CD4-positive, alpha-beta T cell treated with Interleukin-4 for 4 hours (primary cell): ENCODE data around the gene NRXN3.

Source experiments
- DNase-seq: peaks from one replicate; pipeline ENCODE4 v3.0.0-alpha.2; 2020

NRXN3 gene

GRCh38 chr14:79464468-79464867 is 1294.3 kb downstream of the NRXN3 start:
- DNase-seq = no peak

GRCh38 chr14:79465651-79466050 is 1295.5 kb downstream of the NRXN3 start:
- no peak for DNase-seq

- DNase-seq = no peak
Measured at GRCh38 chr14:79466938-79467527, 1296.9 kb downstream of the NRXN3 start.

GRCh38 chr14:79467835-79468234 is 1297.7 kb downstream of the NRXN3 start:
- DNase-seq = no peak

GRCh38 chr14:79468486-79468885 is 1298.3 kb downstream of the NRXN3 start:
- DNase-seq = no peak

- no peak for DNase-seq
Measured at GRCh38 chr14:79473651-79474050, 1303.5 kb downstream of the NRXN3 start.

GRCh38 chr14:79475887-79476532 is 1305.8 kb downstream of the NRXN3 start:
- DNase-seq = no peak

GRCh38 chr14:79476552-79476951 is 1306.4 kb downstream of the NRXN3 start:
- DNase-seq = no peak

- no peak for DNase-seq
Measured at GRCh38 chr14:79480212-79480611, 1310.0 kb downstream of the NRXN3 start.

GRCh38 chr14:79482825-79483224 is 1312.7 kb downstream of the NRXN3 start:
- no peak for DNase-seq

GRCh38 chr14:79483477-79484388 is 1313.6 kb downstream of the NRXN3 start:
- DNase-seq = no peak

- DNase-seq = no peak
Measured at GRCh38 chr14:79487632-79488031, 1317.5 kb downstream of the NRXN3 start.

GRCh38 chr14:79491161-79491560 is 1321.0 kb downstream of the NRXN3 start:
- DNase-seq = no peak

- no peak for DNase-seq
Measured at GRCh38 chr14:79493081-79493645, 1323.0 kb downstream of the NRXN3 start.

- no peak for DNase-seq
Measured at GRCh38 chr14:79496701-79497100, 1326.5 kb downstream of the NRXN3 start.

- DNase-seq = no peak
Measured at GRCh38 chr14:79500489-79500888, 1330.3 kb downstream of the NRXN3 start.

GRCh38 chr14:79502136-79502750 is 1332.1 kb downstream of the NRXN3 start:
- DNase-seq = no peak

- no peak for DNase-seq
Measured at GRCh38 chr14:79502751-79503148, 1332.6 kb downstream of the NRXN3 start.

GRCh38 chr14:79510659-79511058 is 1340.5 kb downstream of the NRXN3 start:
- DNase-seq = no peak

- DNase-seq = no peak
Measured at GRCh38 chr14:79511146-79511545, 1341.0 kb downstream of the NRXN3 start.

GRCh38 chr14:79513446-79513845 is 1343.3 kb downstream of the NRXN3 start:
- DNase-seq = no peak

GRCh38 chr14:79514700-79515099 is 1344.5 kb downstream of the NRXN3 start:
- no peak for DNase-seq

GRCh38 chr14:79515158-79515557 is 1345.0 kb downstream of the NRXN3 start:
- no peak for DNase-seq
